ENCODE measurements around the gene C7.

- TF ChIP-seq CTCF (IDR thresholded peaks at IDR 0.05; ENCODE audit: low read depth, low read length), result no peak
- TF ChIP-seq EZH2phosphoT487 (IDR thresholded peaks at IDR 0.05; ENCODE audit: low read depth), result no peak
These were observed 30.5 kb downstream of the C7 start for GRCh38 chr5:40939753-40940152.
